IMR-90 (cell line): ENCODE measurements around the gene LRRC75A. TPM values are rescaled to one million over a fixed set of nuclear protein-coding genes. Genes with fewer than 3 reads are reported as not detected.

Source experiments
- ATAC-seq: fragments of 200-7000 bp; cut with Tn5 transposase; 2 replicates; pipeline ENCODE4 v1.9.1; 2020; ENCODE audit warnings: low read depth, mild to moderate bottlenecking, moderate library complexity
- BruUV-seq: library from RNA; stranded (reverse); fragments of 400-500 nt; replicated peaks from 2 replicates; lab custom pipeline; 2021; lab: Mats Ljungman, UMichigan
- CTCF ChIA-PET: fragments of 300-600 bp; formaldehyde crosslinking; extraction: SDS; loops from one replicate; lab custom pipeline; 2021; ENCODE audit warnings: antibody characterized with exemption; lab: Yijun Ruan, JAX
- POLR2A ChIA-PET: fragments of 300-600 bp; sonication (Branson Sonifier 250); formaldehyde crosslinking; loops from one replicate; lab custom pipeline; 2022; ENCODE audit warnings: antibody characterized with exemption; ENCODE audit not compliant: unreplicated experiment; lab: Charles Lee
- DNase-seq: peaks from one replicate; pipeline ENCODE4 v3.0.0; 2013
- H2AFZ ChIP-seq: replicated peaks from 2 replicates; pipeline ENCODE3; 2013; ENCODE audit warnings: low read length, mild to moderate bottlenecking; ENCODE audit not compliant: poor library complexity
- H2AK5ac ChIP-seq: 2 replicates; pipeline ENCODE4 v1.6.1; 2013; ENCODE audit warnings: low read depth, low read length, inconsistent platforms
- H2AK9ac ChIP-seq: replicated peaks from 2 replicates; pipeline ENCODE3; 2013; ENCODE audit warnings: mild to moderate bottlenecking, low read depth, low read length, moderate library complexity; ENCODE audit not compliant: poor library complexity
- H2BK120ac ChIP-seq: 2 replicates; pipeline ENCODE4 v1.6.1; 2013; ENCODE audit warnings: low read depth, low read length, inconsistent platforms
- H2BK15ac ChIP-seq: 3 replicates; pipeline ENCODE4 v1.6.1; 2013; ENCODE audit warnings: low read depth, low read length, inconsistent platforms
- H2BK20ac ChIP-seq: 2 replicates; pipeline ENCODE4 v1.6.1; 2013; ENCODE audit warnings: low read depth, mild to moderate bottlenecking, inconsistent platforms, low read length, moderate library complexity
- H2BK5ac ChIP-seq: 2 replicates; pipeline ENCODE4 v1.6.1; 2013; ENCODE audit warnings: mild to moderate bottlenecking, low read depth, low read length, inconsistent platforms; ENCODE audit not compliant: poor library complexity, severe bottlenecking
- H3K14ac ChIP-seq: replicated peaks from 2 replicates; pipeline ENCODE4 v1.6.1; 2013; ENCODE audit warnings: low read depth, low read length, inconsistent platforms
- H3K18ac ChIP-seq: 2 replicates; pipeline ENCODE4 v1.6.1; 2013; ENCODE audit warnings: low read depth, low read length, control low read depth
- H3K23ac ChIP-seq: 2 replicates; pipeline ENCODE4 v1.6.1; 2013; ENCODE audit warnings: low read depth, low read length, inconsistent platforms
- H3K27ac ChIP-seq: 2 replicates; pipeline ENCODE4 v1.5.1; 2013; ENCODE audit warnings: mild to moderate bottlenecking, control low read depth, low read length; ENCODE audit not compliant: insufficient read depth
- H3K27me3 ChIP-seq: 2 replicates; pipeline ENCODE4 v1.6.1; 2013; ENCODE audit warnings: low read length; ENCODE audit not compliant: control insufficient read depth, insufficient read depth
- H3K36me3 ChIP-seq: 2 replicates; pipeline ENCODE4 v1.6.1; 2013; ENCODE audit warnings: low read length, mixed read lengths; ENCODE audit not compliant: control insufficient read depth, insufficient read depth
- H3K4ac ChIP-seq: 2 replicates; pipeline ENCODE4 v1.6.1; 2013; ENCODE audit warnings: low read depth, low read length, inconsistent platforms
- H3K4me1 ChIP-seq: 2 replicates; pipeline ENCODE4 v1.6.1; 2013; ENCODE audit warnings: low read length, mixed read lengths; ENCODE audit not compliant: control insufficient read depth, insufficient read depth
- H3K4me2 ChIP-seq: 2 replicates; pipeline ENCODE4 v1.6.1; 2013; ENCODE audit warnings: low read depth, mild to moderate bottlenecking, control low read depth, low read length, moderate library complexity
- H3K4me3 ChIP-seq: 2 replicates; pipeline ENCODE4 v1.5.1; 2013; ENCODE audit warnings: low read depth, mild to moderate bottlenecking, control low read depth, low read length, moderate library complexity; ENCODE audit not compliant: insufficient read depth
- H3K56ac ChIP-seq: 2 replicates; pipeline ENCODE4 v1.6.1; 2013; ENCODE audit warnings: low read length, inconsistent platforms; ENCODE audit not compliant: insufficient read depth; ENCODE audit errors: extremely low read depth
- H3K79me1 ChIP-seq, 2 experiments: 2 replicates each; pipeline ENCODE4 v1.6.1; 2013; ENCODE audit warnings: low read length in 2 of 2, inconsistent platforms in 1 of 2, low read depth in 1 of 2
- H3K9ac ChIP-seq: 2 replicates; pipeline ENCODE4 v1.6.1; 2013; ENCODE audit warnings: low read depth, low read length, control low read depth
- H3K9me1 ChIP-seq: 2 replicates; pipeline ENCODE4 v1.6.1; 2013; ENCODE audit warnings: low read length, inconsistent platforms; ENCODE audit not compliant: insufficient read depth
- H3K9me3 ChIP-seq: 2 replicates; pipeline ENCODE4 v1.6.1; 2013; ENCODE audit warnings: low read length; ENCODE audit not compliant: control insufficient read depth, insufficient read depth
- H4K20me1 ChIP-seq: 2 replicates; pipeline ENCODE4 v1.6.1; 2013; ENCODE audit warnings: low read length, inconsistent platforms; ENCODE audit not compliant: insufficient read depth
- H4K5ac ChIP-seq: 2 replicates; pipeline ENCODE4 v1.6.1; 2013; ENCODE audit warnings: mild to moderate bottlenecking, low read depth, low read length, control low read depth
- H4K8ac ChIP-seq, 2 experiments: 2 replicates each; pipeline ENCODE4 v1.6.1; 2013; ENCODE audit warnings: low read depth in 2 of 2, low read length in 2 of 2, control low read depth in 1 of 2, inconsistent platforms in 1 of 2
- H4K91ac ChIP-seq: 2 replicates; pipeline ENCODE4 v1.6.1; 2013; ENCODE audit warnings: low read depth, low read length, inconsistent platforms; ENCODE audit not compliant: insufficient read depth
- CEBPB ChIP-seq: IDR thresholded peaks from 2 replicates; pipeline ENCODE4 v1.6.1; 2012; ENCODE audit warnings: low read depth, low read length, improper control_type of control experiment
- CHD1 ChIP-seq: IDR thresholded peaks from 2 replicates; pipeline ENCODE4 v1.6.1; 2012; ENCODE audit warnings: low read depth, low read length, improper control_type of control experiment
- CTCF ChIP-seq: conservative IDR thresholded peaks from 2 replicates; pipeline ENCODE4 v1.5.1; 2012; ENCODE audit warnings: mild to moderate bottlenecking, low read depth, low read length, improper control_type of control experiment
- ELK1 ChIP-seq: fragments of 150-350 bp; IDR thresholded peaks from 2 replicates; pipeline ENCODE4 v1.6.1; 2016; ENCODE audit warnings: low read depth, mild to moderate bottlenecking, low read length, moderate library complexity, borderline replicate concordance
- MAFK ChIP-seq: IDR thresholded peaks from 2 replicates; pipeline ENCODE4 v1.6.1; 2012; ENCODE audit warnings: low read depth, low read length, improper control_type of control experiment
- MAZ ChIP-seq: IDR thresholded peaks from 2 replicates; pipeline ENCODE4 v1.6.1; 2012; ENCODE audit warnings: low read depth, mild to moderate bottlenecking, low read length, improper control_type of control experiment, moderate library complexity, borderline replicate concordance
- RAD21 ChIP-seq: IDR thresholded peaks from 2 replicates; pipeline ENCODE4 v1.6.1; 2012; ENCODE audit warnings: low read length, improper control_type of control experiment
- SMC3 ChIP-seq: fragments of 150-350 bp; IDR thresholded peaks from 2 replicates; pipeline ENCODE4 v1.6.1; 2016; ENCODE audit warnings: low read depth, mild to moderate bottlenecking, antibody characterized with exemption, low read length, moderate library complexity
- WGBS, 2 experiments: methylation state at CpG; one replicate each; pipeline versions ENCODE4 v1.1.5 to v1.1.7; 2013; ENCODE audit warnings: missing lambda C conversion rate in 2 of 2; ENCODE audit not compliant: insufficient read length in 1 of 2; ENCODE audit errors: extremely low coverage in 2 of 2; 5-methylcytosine and 5-hydroxymethylcytosine counted together
- dilution Hi-C: fragments of 300-500 bp; cut with HindIII; formaldehyde crosslinking; loops from one replicate; pipeline ENCODE4 v1.14.3; 2018; ENCODE audit warnings: low sequenced_read_pairs; ENCODE audit not compliant: unreplicated experiment
- in situ Hi-C: fragments of 300-500 bp; cut with MboI; formaldehyde crosslinking; loops from 3 replicates; pipeline ENCODE4 v1.14.3; 2019; ENCODE audit warnings: low sequenced_read_pairs, inconsistent platforms, mixed read lengths
- intact Hi-C: fragments of 100-400 bp; cut with micrococcal nuclease; formaldehyde crosslinking; loops from 2 replicates; pipeline ENCODE4 v1.10.0; 2022
- polyA plus RNA-seq, 3 experiments: library from polyadenylated mRNA; depleted of rRNA; stranded (reverse); fragments of >200 nt; gene quantifications; 2 replicates each; pipeline ENCODE4 v1.2.3, GENCODE V29; 2012; ENCODE audit warnings: low replicate concordance in 1 of 3
- total RNA-seq: library from RNA; depleted of rRNA; stranded (reverse); fragments of >200 nt; gene quantifications from 2 replicates; pipeline ENCODE4 v1.2.3, GENCODE V29; 2012

Gene LRRC75A
- total and polyA plus RNA-seq, 2 of the 4 experiments (the other 2 are of a cell fraction): 0.72 to 1.0 TPM

- Histone ChIP-seq H2BK20ac (peak overlapping the region; percentile 34; the same call in 1 of the 2 replicates), H3K9me3 (no peaks in the 10 kb centered on the region), H3K4me2 (no peak overlapping the region), H3K79me1 (peaks cover 0 to 54% of the 10 kb centered on the region in 2 experiments; a peak in 2 of 4 replicates), H3K18ac (no peak overlapping the region), H4K8ac (no peak overlapping the region), H2AK5ac (peak overlapping the region; percentile 84), H3K4ac (peak overlapping the region; percentile 47), H2BK5ac (no peak overlapping the region), H3K27me3 (no peaks in the 10 kb centered on the region), H3K4me3 (no peak overlapping the region), H3K9ac (no peak overlapping the region), H3K14ac (no peak overlapping the region), H2BK15ac (peak overlapping the region; percentile 85; the same call in 1 of the 3 replicates), H3K4me1 (peaks cover 34% of the 10 kb centered on the region), H2AK9ac (peak overlapping the region; percentile 71), H4K5ac (no peak overlapping the region), H3K23ac (no peak overlapping the region), H4K20me1 (peaks cover 7% of the 10 kb centered on the region), H3K27ac (no peak overlapping the region), H3K56ac (no peak overlapping the region), H3K9me1 (peaks cover 37% of the 10 kb centered on the region), H2BK120ac (peak overlapping the region; percentile 52), H3K36me3 (no peaks in the 10 kb centered on the region), H4K91ac (peak overlapping the region; percentile 37; the same call in 1 of the 2 replicates), H2AFZ (no peak overlapping the region)
- ATAC-seq: no peak
- ChIA-PET POLR2A (no interaction called here), CTCF (no interaction called here)
- in situ Hi-C loops (no loop called here), intact Hi-C loops (loop anchor here (5.0 kb wide), 1 partner anchor 960 kb away; no protein-coding TSS in a partner anchor), dilution Hi-C loops (no loop called here)
- TF ChIP-seq CTCF: no peak
- TF ChIP-seq MAFK: no peak
- no peak for TF ChIP-seq MAZ
- no peak for TF ChIP-seq RAD21
- no peak for TF ChIP-seq ELK1
- no peak for TF ChIP-seq CEBPB
- no peak for TF ChIP-seq CHD1
- no peak for TF ChIP-seq SMC3
- no TSS peak for BruUV-seq
- 100% methylated on average over 2 of the region's 7 CpGs; no CpG with 5 or more reads in 1 of the 2 experiments for WGBS, 2 experiments
- DNase-seq: no peak
Observed at GRCh38 chr17:16417399-16417798, 74.6 kb downstream of the LRRC75A start.
